Lower lobe of right lung (tissue), 2 donors: ENCODE data around the gene SF3A1. TPM values are rescaled to one million over a fixed set of nuclear protein-coding genes. Genes with fewer than 3 reads are reported as not detected.
A peak's percentile ranks its signal among the peaks of the same experiment; 100 is the strongest.

ENCODE experiments used
- ATAC-seq, 2 donors: fragments of 200-7000 bp; cut with Tn5 transposase; one replicate each; pipeline ENCODE4 v1.9.1; 2020 to 2022; ENCODE audit warnings: mild to moderate bottlenecking in 2 of 2, moderate library complexity in 2 of 2
- DNase-seq: peaks from one replicate; pipeline ENCODE4 v3.0.0-alpha.2; 2020
- H3K27ac ChIP-seq: fragments of 200-600 bp; one replicate; pipeline ENCODE4 v1.8.0; 2022
- H3K27me3 ChIP-seq: fragments of 200-600 bp; one replicate; pipeline ENCODE4 v1.8.0; 2022; ENCODE audit warnings: low read depth
- H3K36me3 ChIP-seq: fragments of 200-600 bp; one replicate; pipeline ENCODE4 v1.8.0; 2022; ENCODE audit warnings: mild to moderate bottlenecking
- H3K4me1 ChIP-seq: fragments of 200-600 bp; one replicate; pipeline ENCODE4 v1.8.0; 2022
- H3K4me3 ChIP-seq: fragments of 200-600 bp; one replicate; pipeline ENCODE4 v1.8.0; 2022; ENCODE audit warnings: mild to moderate bottlenecking
- H3K9me3 ChIP-seq: fragments of 200-600 bp; one replicate; pipeline ENCODE4 v1.8.0; 2022
- CTCF ChIP-seq: fragments of 200-600 bp; IDR thresholded peaks from one replicate; pipeline ENCODE4 v1.8.0; 2022; ENCODE audit warnings: antibody characterized with exemption, mild to moderate bottlenecking
- intact Hi-C: fragments of 100-400 bp; cut with DNase I; formaldehyde crosslinking; loops from one replicate; pipeline ENCODE4 v1.11.0; 2022
- total RNA-seq: library from RNA; stranded (reverse); fragmentation: NEBNext Ultra II Directional; extraction: Animal tissue kit (Norgen Biotek cat#: 25700); gene quantifications from one replicate; pipeline ENCODE4 v1.2.1, GENCODE V29; 2021
- donor health status: DM: no; HTN: yes; CAD: no; lungs with severe emphysema.

Gene SF3A1
- total RNA-seq, 1 donor from 2014 or later = 162 TPM

- DNase-seq (peak; percentile 70), ATAC-seq (peak; percentile 75 to 83)
- intact Hi-C loops = no loop called here
- TF ChIP-seq CTCF = no peak
- Histone ChIP-seq H3K9me3 (no peaks in the 10 kb centered on the region), H3K27ac (peak overlapping the region; percentile 67), H3K27me3 (no peaks in the 10 kb centered on the region), H3K36me3 (peaks cover 89% of the 10 kb centered on the region), H3K4me1 (peaks cover 64% of the 10 kb centered on the region), H3K4me3 (no peak overlapping the region)
Measured at GRCh38 chr22:30297991-30298701, 58.5 kb downstream of the SF3A1 start.

- no peak overlapping the region for H3K4me3 ChIP-seq
- intact Hi-C loops = no loop called here
- peaks cover 94% of the 10 kb centered on the region for H3K36me3 ChIP-seq
- no peaks in the 10 kb centered on the region for H3K9me3 ChIP-seq
- TF ChIP-seq CTCF = no peak
- DNase-seq (no peak), ATAC-seq (no peak)
- H3K27ac ChIP-seq = peak overlapping the region; percentile 67
- peaks cover 56% of the 10 kb centered on the region for H3K4me1 ChIP-seq
- no peaks in the 10 kb centered on the region for H3K27me3 ChIP-seq
Measured at GRCh38 chr22:30297276-30297990, 59.3 kb downstream of the SF3A1 start.

- Histone ChIP-seq H3K4me1 (peaks cover 55% of the 10 kb centered on the region), H3K9me3 (no peaks in the 10 kb centered on the region), H3K4me3 (no peak overlapping the region), H3K27me3 (no peaks in the 10 kb centered on the region), H3K27ac (peak overlapping the region; percentile 67), H3K36me3 (peaks cover 95% of the 10 kb centered on the region)
- DNase-seq (no peak), ATAC-seq (peak; percentile 11 to 33)
- TF ChIP-seq CTCF = no peak
- intact Hi-C loops = no loop called here
Measured at GRCh38 chr22:30296833-30297232, 59.9 kb downstream of the SF3A1 start.

GRCh38 chr22:30296324-30296723, 60.4 kb downstream of the SF3A1 start:
- no peak overlapping the region for H3K4me3 ChIP-seq
- intact Hi-C loops = no loop called here
- H3K27ac ChIP-seq = peak overlapping the region; percentile 37
- no peaks in the 10 kb centered on the region for H3K27me3 ChIP-seq
- H3K4me1 ChIP-seq = peaks cover 55% of the 10 kb centered on the region
- no peak for TF ChIP-seq CTCF
- H3K36me3 ChIP-seq = peaks cover 91% of the 10 kb centered on the region
- H3K9me3 ChIP-seq = no peaks in the 10 kb centered on the region
- ATAC-seq (no peak), DNase-seq (no peak)

- TF ChIP-seq CTCF = no peak
- intact Hi-C loops = no loop called here
- DNase-seq (no peak), ATAC-seq (no peak)
- H3K27me3 ChIP-seq = no peaks in the 10 kb centered on the region
- no peak overlapping the region for H3K4me3 ChIP-seq
- H3K36me3 ChIP-seq = peaks cover 85% of the 10 kb centered on the region
- no peaks in the 10 kb centered on the region for H3K9me3 ChIP-seq
- H3K27ac ChIP-seq = no peak overlapping the region
- H3K4me1 ChIP-seq = peaks cover 55% of the 10 kb centered on the region
Measured at GRCh38 chr22:30295576-30295975, 61.1 kb downstream of the SF3A1 start.
